HepG2 (cell line): ENCODE results near the gene MPV17L. TPM values are rescaled to one million over a fixed set of nuclear protein-coding genes. Genes with fewer than 3 reads are reported as not detected.
A peak's percentile ranks its signal among the peaks of the same experiment; 100 is the strongest.

Experiments
- BORCS8-MEF2B ChIP-seq: sonication (generic); formaldehyde crosslinking; IDR thresholded peaks from 2 replicates; pipeline ENCODE4 v1.8.0; 2022; ENCODE audit warnings: mild to moderate bottlenecking, missing genetic modification reagents
- CHD4 ChIP-seq: fragments of 200-600 bp; sonication (generic); IDR thresholded peaks from 2 replicates; pipeline ENCODE4 v1.7.0; 2017; ENCODE audit warnings: mild to moderate bottlenecking, low read length, borderline replicate concordance
- HNRNPK ChIP-seq: fragments of 200-400 bp; formaldehyde crosslinking; IDR thresholded peaks from 2 replicates; pipeline ENCODE4 v1.6.1; 2018; ENCODE audit warnings: low read length, low read depth, moderate library complexity, mild to moderate bottlenecking; ENCODE audit not compliant: poor library complexity, severe bottlenecking
- HOXA3 ChIP-seq: sonication (generic); formaldehyde crosslinking; IDR thresholded peaks from 2 replicates; pipeline ENCODE4 v1.5.0; 2020; ENCODE audit warnings: missing genetic modification reagents
- KDM3A ChIP-seq: IDR thresholded peaks from 2 replicates; pipeline ENCODE4 v1.6.1; 2018; ENCODE audit warnings: low read depth, missing compliant biosample characterization
- MAF1 ChIP-seq: sonication (generic); formaldehyde crosslinking; IDR thresholded peaks from 2 replicates; pipeline ENCODE4 v1.5.0; 2020; ENCODE audit warnings: missing genetic modification reagents, borderline replicate concordance
- MEIS2 ChIP-seq: sonication (generic); formaldehyde crosslinking; IDR thresholded peaks from 2 replicates; pipeline ENCODE4 v1.9.0; 2021; ENCODE audit warnings: mild to moderate bottlenecking, missing genetic modification reagents
- NAIF1 ChIP-seq: sonication (generic); formaldehyde crosslinking; IDR thresholded peaks from 2 replicates; pipeline ENCODE4 v1.5.0; 2020; ENCODE audit warnings: mild to moderate bottlenecking, missing genetic modification reagents, borderline replicate concordance
- NBN ChIP-seq: fragments of 450-650 bp; conservative IDR thresholded peaks from 2 replicates; pipeline ENCODE4 v1.6.1; 2017
- REL ChIP-seq: sonication (generic); formaldehyde crosslinking; conservative IDR thresholded peaks from 2 replicates; pipeline ENCODE4 v1.8.0; 2022; ENCODE audit warnings: mild to moderate bottlenecking, missing genetic modification reagents, moderate library complexity
- STAG1 ChIP-seq: sonication (generic); formaldehyde crosslinking; IDR thresholded peaks from 2 replicates; pipeline ENCODE4 v1.4.0; 2020; ENCODE audit warnings: missing genetic modification reagents
- TBX3 ChIP-seq: fragments of 450-650 bp; IDR thresholded peaks from 2 replicates; pipeline ENCODE4 v1.6.1; 2017; ENCODE audit warnings: antibody characterized with exemption, mild to moderate bottlenecking, inconsistent platforms, borderline replicate concordance
- THRA ChIP-seq: sonication (generic); formaldehyde crosslinking; IDR thresholded peaks from 2 replicates; pipeline ENCODE4 v1.4.0; 2020; ENCODE audit warnings: missing genetic modification reagents, borderline replicate concordance
- TSC22D2 ChIP-seq: sonication (generic); formaldehyde crosslinking; IDR thresholded peaks from 2 replicates; pipeline ENCODE4 v1.5.1; 2020; ENCODE audit warnings: missing genetic modification reagents, mild to moderate bottlenecking, borderline replicate concordance
- ZFP41 ChIP-seq: sonication (generic); formaldehyde crosslinking; IDR thresholded peaks from 2 replicates; pipeline ENCODE4 v1.4.0; 2020; ENCODE audit warnings: mild to moderate bottlenecking, missing genetic modification reagents, borderline replicate concordance
- ZFP91 ChIP-seq: sonication (generic); formaldehyde crosslinking; IDR thresholded peaks from 2 replicates; pipeline ENCODE4 v1.9.0; 2022; ENCODE audit warnings: missing genetic modification reagents, mild to moderate bottlenecking, borderline replicate concordance
- ZNF121 ChIP-seq: sonication (generic); formaldehyde crosslinking; IDR thresholded peaks from 2 replicates; pipeline ENCODE4 v1.5.0; 2020; ENCODE audit warnings: mild to moderate bottlenecking, missing genetic modification reagents
- ZNF124 ChIP-seq: sonication (generic); formaldehyde crosslinking; IDR thresholded peaks from 2 replicates; pipeline ENCODE4 v1.4.0; 2020; ENCODE audit warnings: missing genetic modification reagents
- ZNF672 ChIP-seq: sonication (generic); formaldehyde crosslinking; IDR thresholded peaks from 2 replicates; pipeline ENCODE4 v1.8.1; 2022; ENCODE audit warnings: missing genetic modification reagents
- ZNF766 ChIP-seq: sonication (generic); formaldehyde crosslinking; IDR thresholded peaks from 2 replicates; pipeline ENCODE4 v1.5.0; 2020; ENCODE audit warnings: missing genetic modification reagents, borderline replicate concordance
- ZNF816 ChIP-seq: sonication (generic); formaldehyde crosslinking; IDR thresholded peaks from 2 replicates; pipeline ENCODE4 v1.8.0; 2022; ENCODE audit warnings: missing genetic modification reagents, mild to moderate bottlenecking, borderline replicate concordance
- ZNF83 ChIP-seq: sonication (generic); formaldehyde crosslinking; IDR thresholded peaks from 2 replicates; pipeline ENCODE4 v1.4.0; 2020; ENCODE audit warnings: missing genetic modification reagents, mild to moderate bottlenecking, borderline replicate concordance
- ZNF883 ChIP-seq: sonication (generic); formaldehyde crosslinking; IDR thresholded peaks from 2 replicates; pipeline ENCODE4 v1.5.1; 2020; ENCODE audit warnings: mild to moderate bottlenecking, missing genetic modification reagents; ENCODE audit errors: not compliant biosample characterization
- ZUFSP ChIP-seq: sonication (generic); formaldehyde crosslinking; IDR thresholded peaks from 2 replicates; pipeline ENCODE4 v1.9.0; 2021; ENCODE audit warnings: missing genetic modification reagents, mild to moderate bottlenecking, borderline replicate concordance
- polyA plus RNA-seq, 8 experiments: library from polyadenylated mRNA; depleted of rRNA in 3 of 8; stranded (reverse) in 7 of 8; unstranded in 1 of 8; fragments of >200 nt; fragmentation: Illumina TruSeq in 4 of 8; extraction: Trizol in 4 of 8; gene quantifications; 2 replicates each; pipeline versions ENCODE4 v1.2.1 to v1.2.3, GENCODE V29; 2011 to 2016; ENCODE audit warnings: low read depth in 4 of 8, missing spikeins in 1 of 8, mixed read lengths in 1 of 8; ENCODE audit not compliant: insufficient read depth in 1 of 8
- total RNA-seq, 5 experiments: library from RNA; depleted of rRNA; stranded (reverse); fragments of >200 nt; fragmentation: Illumina TruSeq; extraction: Trizol; gene quantifications; 2 replicates each; pipeline ENCODE4 v1.2.3, GENCODE V29; 2016; ENCODE audit warnings: low read depth in 1 of 5
- TF ChIP-seq, protein P1 (sequence below): sonication (generic); formaldehyde crosslinking; IDR thresholded peaks from 2 replicates; pipeline ENCODE4 v1.4.0; 2020; ENCODE audit warnings: mild to moderate bottlenecking, missing genetic modification reagents
- TF ChIP-seq, protein P2 (sequence below): IDR thresholded peaks from 2 replicates; pipeline ENCODE4 v1.6.1; 2016; ENCODE audit warnings: missing compliant biosample characterization, missing genetic modification reagents, borderline replicate concordance

The MPV17L gene
- total and polyA plus RNA-seq, 2 of the 13 experiments (the other 11 are each of a cell fraction or from before 2014, with no cell fraction given) = 34.7 to 63.8 TPM

DNA sequence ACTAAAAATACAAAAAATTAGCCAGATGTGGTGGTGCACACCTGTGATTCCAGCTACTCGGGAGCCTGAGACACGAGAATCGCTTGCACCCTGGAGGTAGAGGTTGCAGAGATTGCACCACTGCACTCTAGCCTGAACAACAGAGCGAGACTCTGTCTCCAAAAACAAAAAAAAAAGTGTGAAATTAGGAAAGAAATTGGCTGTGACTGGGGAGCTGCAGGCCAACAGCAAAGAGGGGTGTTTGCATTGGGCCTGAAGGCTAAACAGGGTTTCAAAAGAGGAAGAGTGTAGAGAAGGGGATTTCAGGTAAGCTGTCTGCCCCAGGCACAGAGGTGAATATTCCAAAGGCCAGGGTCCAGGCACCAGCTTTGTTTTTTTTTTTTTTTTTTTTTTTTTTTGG is 48.2 kb downstream of the MPV17L start (continued):
- TF ChIP-seq ZNF121 (CRISPR knock-in tag) (peak; percentile 77), NBN (no peak), ZNF672 (CRISPR knock-in tag) (no peak), ZNF83 (no peak), THRA (CRISPR knock-in tag) (peak; percentile 70; the same call in 1 of the 2 replicates), STAG1 (CRISPR knock-in tag) (no peak), ZUFSP (CRISPR knock-in tag) (no peak), MEIS2 (no peak), NAIF1 (CRISPR knock-in tag) (no peak), ZFP41 (CRISPR knock-in tag) (no peak), ZNF124 (no peak), ZFP91 (no peak), TSC22D2 (no peak), TBX3 (no peak), HOXA3 (CRISPR knock-in tag) (0 out of 2 replicates have a peak, but pooled peaks have one; percentile 26), REL (CRISPR knock-in tag) (no peak), ZNF766 (CRISPR knock-in tag) (no peak), KDM3A (no peak), HNRNPK (no peak), ZNF883 (CRISPR knock-in tag) (no peak), CHD4 (no peak; the same call in 1 of the 2 replicates), ZNF816 (CRISPR knock-in tag) (no peak), BORCS8-MEF2B (CRISPR knock-in tag) (no peak), MAF1 (CRISPR knock-in tag) (no peak)
- TF ChIP-seq, protein P1, sequence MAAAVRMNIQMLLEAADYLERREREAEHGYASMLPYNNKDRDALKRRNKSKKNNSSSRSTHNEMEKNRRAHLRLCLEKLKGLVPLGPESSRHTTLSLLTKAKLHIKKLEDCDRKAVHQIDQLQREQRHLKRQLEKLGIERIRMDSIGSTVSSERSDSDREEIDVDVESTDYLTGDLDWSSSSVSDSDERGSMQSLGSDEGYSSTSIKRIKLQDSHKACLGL = no peak
- TF ChIP-seq, protein P2, sequence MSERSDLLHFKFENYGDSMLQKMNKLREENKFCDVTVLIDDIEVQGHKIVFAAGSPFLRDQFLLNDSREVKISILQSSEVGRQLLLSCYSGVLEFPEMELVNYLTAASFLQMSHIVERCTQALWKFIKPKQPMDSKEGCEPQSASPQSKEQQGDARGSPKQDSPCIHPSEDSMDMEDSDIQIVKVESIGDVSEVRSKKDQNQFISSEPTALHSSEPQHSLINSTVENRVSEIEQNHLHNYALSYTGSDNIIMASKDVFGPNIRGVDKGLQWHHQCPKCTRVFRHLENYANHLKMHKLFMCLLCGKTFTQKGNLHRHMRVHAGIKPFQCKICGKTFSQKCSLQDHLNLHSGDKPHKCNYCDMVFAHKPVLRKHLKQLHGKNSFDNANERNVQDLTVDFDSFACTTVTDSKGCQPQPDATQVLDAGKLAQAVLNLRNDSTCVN (CRISPR knock-in tag) = no peak
